GM15510 (cell line): ENCODE measurements around the gene BAHD1.

Source experiments
- POLR2A ChIP-seq: IDR thresholded peaks from 3 replicates; pipeline ENCODE4 v1.6.1; 2011; ENCODE audit warnings: borderline replicate concordance; ENCODE audit not compliant: insufficient read length; ENCODE audit errors: extremely low read depth

The BAHD1 gene

GRCh38 chr15:40465939-40466338 is 25.2 kb downstream of the BAHD1 start:
- TF ChIP-seq POLR2A = no peak

- no peak for TF ChIP-seq POLR2A
Measured at GRCh38 chr15:40466426-40467260, 25.9 kb downstream of the BAHD1 start.

GRCh38 chr15:40467261-40467615 is 26.5 kb downstream of the BAHD1 start:
- TF ChIP-seq POLR2A = no peak

GRCh38 chr15:40468898-40469331 is 28.2 kb downstream of the BAHD1 start:
- TF ChIP-seq POLR2A = no peak

GRCh38 chr15:40469776-40470390 is 29.1 kb downstream of the BAHD1 start:
- TF ChIP-seq POLR2A = no peak

GRCh38 chr15:40470423-40471104 is 29.8 kb downstream of the BAHD1 start, which contains the start of gene CHST14:
Gene CHST14 (plus strand): TSS chr15:40470984. CDS start chr15:40471214, 230 bp downstream.
- TF ChIP-seq POLR2A = peak; percentile 73

GRCh38 chr15:40471105-40471807 is 30.5 kb downstream of the BAHD1 start:
- no peak for TF ChIP-seq POLR2A

GRCh38 chr15:40471808-40472150 is 31.0 kb downstream of the BAHD1 start:
- TF ChIP-seq POLR2A = no peak

GRCh38 chr15:40472171-40472727 is 31.5 kb downstream of the BAHD1 start:
- TF ChIP-seq POLR2A = no peak

GRCh38 chr15:40474581-40474980 is 33.8 kb downstream of the BAHD1 start:
- no peak for TF ChIP-seq POLR2A

GRCh38 chr15:40477642-40478327 is 37.0 kb downstream of the BAHD1 start:
- TF ChIP-seq POLR2A = no peak

- TF ChIP-seq POLR2A = no peak
Measured at GRCh38 chr15:40479024-40479423, 38.3 kb downstream of the BAHD1 start.

GRCh38 chr15:40481341-40482074 is 40.8 kb downstream of the BAHD1 start:
- TF ChIP-seq POLR2A = no peak

- TF ChIP-seq POLR2A = no peak
Measured at GRCh38 chr15:40483919-40484318, 43.2 kb downstream of the BAHD1 start.

GRCh38 chr15:40486066-40486770 is 45.5 kb downstream of the BAHD1 start:
- no peak for TF ChIP-seq POLR2A
